ENCODE measurements around the gene BCL6. TPM values are rescaled to one million over a fixed set of nuclear protein-coding genes. Genes with fewer than 3 reads are reported as not detected.
A peak's percentile ranks its signal among the peaks of the same experiment; 100 is the strongest.

The BCL6 gene
- total and polyA plus RNA-seq, 12 donors: 27.9 to 154 (median 47.6) TPM

- WGBS, 2 donors: 64% methylated on average over 2 of the region's 2 CpGs
- no peaks in the 10 kb centered on the region for H3K9me3 ChIP-seq
- intact Hi-C loops (cut with DNase I): loop anchor here in 2 of 10 donors (10.0 kb wide), 2 partner anchors 275 to 285 kb away; no protein-coding TSS in a partner anchor
- H3K27ac ChIP-seq: no peak overlapping the region
- H3K4me3 ChIP-seq: no peak overlapping the region
- no peak for DNase-seq
- no peaks in the 10 kb centered on the region for H3K36me3 ChIP-seq
- H3K27me3 ChIP-seq: peaks cover 0 to 9% (median 0%) of the 10 kb centered on the region in 7 donors
- peaks cover 0 to 11% (median 5%) of the 10 kb centered on the region in 9 donors for H3K4me1 ChIP-seq
- no peak for ATAC-seq
- TF ChIP-seq CTCF (IDR thresholded peaks at IDR 0.05): no peak
Observed at GRCh38 chr3:187759601-187760000, 14.3 kb upstream of the BCL6 start.

GRCh38 chr3:187758318-187758955, 13.2 kb upstream of the BCL6 start:
- no peak for TF ChIP-seq CTCF (IDR thresholded peaks at IDR 0.05)
- Histone ChIP-seq H3K4me1 (peaks cover 0 to under 1% (median 0%) of the 10 kb centered on the region in 9 donors), H3K27me3 (peaks cover 0 to 9% (median 0%) of the 10 kb centered on the region in 7 donors), H3K36me3 (no peaks in the 10 kb centered on the region), H3K9me3 (no peaks in the 10 kb centered on the region), H3K4me3 (no peak overlapping the region), H3K27ac (no peak overlapping the region)
- DNase-seq (no peak), ATAC-seq (no peak)
- intact Hi-C loops (cut with DNase I): loop anchor here in 2 of 10 donors (10.0 kb wide), 2 partner anchors 276 to 286 kb away; no protein-coding TSS in a partner anchor
- WGBS, 2 donors: 91 to 97% methylated on average over 1 of the region's 1 CpG

- Histone ChIP-seq H3K4me3 (no peak overlapping the region), H3K27ac (no peak overlapping the region), H3K4me1 (peaks cover 0 to 22% (median 7%) of the 10 kb centered on the region in 9 donors), H3K27me3 (no peaks in the 10 kb centered on the region), H3K9me3 (no peaks in the 10 kb centered on the region), H3K36me3 (no peaks in the 10 kb centered on the region)
- no peak for TF ChIP-seq CTCF (IDR thresholded peaks at IDR 0.05)
- no peak for ATAC-seq
- WGBS, 2 donors: 73 to 84% methylated on average over 4 of the region's 4 CpGs
- no peak for DNase-seq
- intact Hi-C loops (cut with DNase I): loop anchor here in 2 of 10 donors (5.0 to 10.0 kb wide), 3 partner anchors 214 to 291 kb away; no protein-coding TSS in a partner anchor
Observed at GRCh38 chr3:187753516-187753915, 8.2 kb upstream of the BCL6 start.

GRCh38 chr3:187750513-187751123, 5.3 kb upstream of the BCL6 start:
- 21 to 39% methylated on average over 11 of the region's 11 CpGs for WGBS, 2 donors
- DNase-seq (no peak), ATAC-seq (peak in 5 of 8 donors; percentile 1 to 32 (median 5))
- peaks cover 0 to 39% (median 15%) of the 10 kb centered on the region in 9 donors for H3K4me1 ChIP-seq
- TF ChIP-seq CTCF (IDR thresholded peaks at IDR 0.05): no peak
- intact Hi-C loops (cut with DNase I): loop anchor here in 2 of 10 donors (5.0 to 10.0 kb wide), 3 partner anchors 217 to 294 kb away; no protein-coding TSS in a partner anchor
- H3K27me3 ChIP-seq: no peaks in the 10 kb centered on the region
- peak overlapping the region; percentile 6 to 100 (median 99) for H3K27ac ChIP-seq
- peak overlapping the region in 8 of 10 donors; percentile 3 to 40 (median 29) for H3K4me3 ChIP-seq
- H3K36me3 ChIP-seq: no peaks in the 10 kb centered on the region
- H3K9me3 ChIP-seq: no peaks in the 10 kb centered on the region

All from heart right ventricle (tissue), 16 donors.